ENCODE data around the gene NUDT3. TPM values are rescaled to one million over a fixed set of nuclear protein-coding genes. Genes with fewer than 3 reads are reported as not detected.
"Not testable (repeated sequence)": the region's sequence is repeated elsewhere in the genome, so short reads cannot be mapped to it uniquely, and the experiment has no call there.

NUDT3 gene
- total RNA-seq, 2 donors from 2014 or later = 22.8 to 24.7 TPM

- Mint-ChIP-seq H3K27ac (peak overlapping the region; percentile 66), H3K4me1 (peaks cover 7% of the 10 kb centered on the region), H3K4me3 (no peak overlapping the region), H3K36me3 (ENCODE audit: low read depth) (peaks cover 35% of the 10 kb centered on the region), H3K9me3 (no peaks in the 10 kb centered on the region), H3K27me3 (ENCODE audit: insufficient read depth) (peaks cover 2% of the 10 kb centered on the region)
- Histone ChIP-seq H3K27me3 (ENCODE audit: control insufficient read depth, insufficient read depth, low read length, poor library complexity, severe bottlenecking) (no peaks in the 10 kb centered on the region), H3K36me3 (ENCODE audit: control insufficient read depth, insufficient read depth, low read length) (peaks cover 29% of the 10 kb centered on the region), H3K4me1 (ENCODE audit: control insufficient read depth, insufficient read depth, low read length) (peaks cover under 1% of the 10 kb centered on the region), H3K27ac (ENCODE audit: low read depth, low read length) (no peak overlapping the region), H3K9me3 (ENCODE audit: control insufficient read depth, low read length) (no peaks in the 10 kb centered on the region), H3K9ac (ENCODE audit: extremely low read depth, low read length, poor library complexity, severe bottlenecking) (no peak overlapping the region), H3K4me3 (ENCODE audit: low read length) (no peak overlapping the region)
- WGBS, 2 experiments (ENCODE audit: insufficient coverage in 1 of 2, insufficient read length in 1 of 2) = 64 to 69% methylated on average over 4 to 8 of the region's 8 CpGs
- peak; percentile 71 for TF ChIP-seq CTCF (conservative IDR thresholded peaks at IDR 0.05)
- peak; percentile 89 for DNase-seq
Observed at GRCh38 chr6:34246563-34247391, 145.7 kb downstream of the NUDT3 start.

- TF ChIP-seq CTCF (conservative IDR thresholded peaks at IDR 0.05) = no peak
- no peaks in the 10 kb centered on the region for H3K9me3 Mint-ChIP-seq
- peaks cover 35% of the 10 kb centered on the region for H3K36me3 ChIP-seq (ENCODE audit: control insufficient read depth, insufficient read depth, low read length)
- no peak overlapping the region for H3K4me3 Mint-ChIP-seq
- peak overlapping the region; percentile 52 for H3K27ac Mint-ChIP-seq
- peaks cover 2% of the 10 kb centered on the region for H3K27me3 Mint-ChIP-seq (ENCODE audit: insufficient read depth)
- no peaks in the 10 kb centered on the region for H3K27me3 ChIP-seq (ENCODE audit: control insufficient read depth, insufficient read depth, low read length, poor library complexity, severe bottlenecking)
- no peak for DNase-seq
- H3K27ac ChIP-seq (ENCODE audit: low read depth, low read length) = no peak overlapping the region
- no peak overlapping the region for H3K4me3 ChIP-seq (ENCODE audit: low read length)
- no peaks in the 10 kb centered on the region for H3K9me3 ChIP-seq (ENCODE audit: control insufficient read depth, low read length)
- WGBS, 2 experiments (ENCODE audit: insufficient coverage in 1 of 2, insufficient read length in 1 of 2) = 60% methylated on average over 2 of the region's 2 CpGs; no CpG with 5 or more reads in 1 of the 2 experiments
- peaks cover 5% of the 10 kb centered on the region for H3K4me1 ChIP-seq (ENCODE audit: control insufficient read depth, insufficient read depth, low read length)
- no peak overlapping the region for H3K9ac ChIP-seq (ENCODE audit: extremely low read depth, low read length, poor library complexity, severe bottlenecking)
- H3K36me3 Mint-ChIP-seq (ENCODE audit: low read depth) = peaks cover 41% of the 10 kb centered on the region
- H3K4me1 Mint-ChIP-seq = peaks cover 11% of the 10 kb centered on the region
Observed at GRCh38 chr6:34246249-34246562, 146.3 kb downstream of the NUDT3 start.

- not testable (repeated sequence) for H3K27me3 Mint-ChIP-seq (ENCODE audit: insufficient read depth); H3K9me3 ChIP-seq (ENCODE audit: control insufficient read depth, low read length); H3K27me3 ChIP-seq (ENCODE audit: control insufficient read depth, insufficient read depth, low read length, poor library complexity, severe bottlenecking); H3K9ac ChIP-seq (ENCODE audit: extremely low read depth, low read length, poor library complexity, severe bottlenecking); H3K9me3 Mint-ChIP-seq; H3K4me3 ChIP-seq (ENCODE audit: low read length); H3K4me3 Mint-ChIP-seq; H3K27ac ChIP-seq (ENCODE audit: low read depth, low read length); H3K4me1 ChIP-seq (ENCODE audit: control insufficient read depth, insufficient read depth, low read length); DNase-seq
- H3K36me3 Mint-ChIP-seq (ENCODE audit: low read depth) = peaks cover 46% of the 10 kb centered on the region
- 93% methylated on average over 7 of the region's 7 CpGs; no CpG with 5 or more reads in 1 of the 2 experiments for WGBS, 2 experiments (ENCODE audit: insufficient coverage in 1 of 2, insufficient read length in 1 of 2)
- H3K4me1 Mint-ChIP-seq = peaks cover 12% of the 10 kb centered on the region
- peak overlapping the region; percentile 52 for H3K27ac Mint-ChIP-seq
- peaks cover 39% of the 10 kb centered on the region for H3K36me3 ChIP-seq (ENCODE audit: control insufficient read depth, insufficient read depth, low read length)
Observed at GRCh38 chr6:34245761-34246140, 146.7 kb downstream of the NUDT3 start.

GRCh38 chr6:34245032-34245760, 147.3 kb downstream of the NUDT3 start:
- peaks cover 50% of the 10 kb centered on the region for H3K36me3 Mint-ChIP-seq (ENCODE audit: low read depth)
- H3K27me3 Mint-ChIP-seq (ENCODE audit: insufficient read depth); H3K9me3 ChIP-seq (ENCODE audit: control insufficient read depth, low read length); H3K9ac ChIP-seq (ENCODE audit: extremely low read depth, low read length, poor library complexity, severe bottlenecking); H3K27ac ChIP-seq (ENCODE audit: low read depth, low read length); H3K4me1 ChIP-seq (ENCODE audit: control insufficient read depth, insufficient read depth, low read length); DNase-seq; H3K4me3 ChIP-seq (ENCODE audit: low read length); H3K9me3 Mint-ChIP-seq; H3K27me3 ChIP-seq (ENCODE audit: control insufficient read depth, insufficient read depth, low read length, poor library complexity, severe bottlenecking); H3K4me3 Mint-ChIP-seq: not testable (repeated sequence)
- peaks cover 45% of the 10 kb centered on the region for H3K36me3 ChIP-seq (ENCODE audit: control insufficient read depth, insufficient read depth, low read length)
- H3K4me1 Mint-ChIP-seq = peaks cover 13% of the 10 kb centered on the region
- WGBS, 2 experiments (ENCODE audit: insufficient coverage in 1 of 2, insufficient read length in 1 of 2) = 89% methylated on average over 12 of the region's 13 CpGs; no CpG with 5 or more reads in 1 of the 2 experiments
- peak overlapping the region; percentile 66 for H3K27ac Mint-ChIP-seq
